ENCODE data around the gene PSME1.

Gene PSME1

DNA sequence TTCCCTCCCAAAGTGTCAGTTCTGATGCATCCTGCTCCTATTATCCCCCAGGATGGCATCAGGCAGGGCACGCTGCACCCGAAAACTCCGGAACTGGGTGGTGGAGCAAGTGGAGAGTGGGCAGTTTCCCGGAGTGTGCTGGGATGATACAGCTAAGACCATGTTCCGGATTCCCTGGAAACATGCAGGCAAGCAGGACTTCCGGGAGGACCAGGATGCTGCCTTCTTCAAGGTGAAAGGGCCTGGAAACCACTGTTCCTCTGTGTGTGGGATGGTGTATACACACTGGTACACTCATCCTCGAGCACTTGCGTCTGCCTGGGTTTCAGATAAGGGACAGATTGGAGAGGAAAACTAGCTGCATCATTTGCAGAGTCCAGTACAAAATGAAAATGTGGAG is 26.1 kb downstream of the PSME1 start:
- no peak overlapping the region for H3K27ac ChIP-seq

DNA sequence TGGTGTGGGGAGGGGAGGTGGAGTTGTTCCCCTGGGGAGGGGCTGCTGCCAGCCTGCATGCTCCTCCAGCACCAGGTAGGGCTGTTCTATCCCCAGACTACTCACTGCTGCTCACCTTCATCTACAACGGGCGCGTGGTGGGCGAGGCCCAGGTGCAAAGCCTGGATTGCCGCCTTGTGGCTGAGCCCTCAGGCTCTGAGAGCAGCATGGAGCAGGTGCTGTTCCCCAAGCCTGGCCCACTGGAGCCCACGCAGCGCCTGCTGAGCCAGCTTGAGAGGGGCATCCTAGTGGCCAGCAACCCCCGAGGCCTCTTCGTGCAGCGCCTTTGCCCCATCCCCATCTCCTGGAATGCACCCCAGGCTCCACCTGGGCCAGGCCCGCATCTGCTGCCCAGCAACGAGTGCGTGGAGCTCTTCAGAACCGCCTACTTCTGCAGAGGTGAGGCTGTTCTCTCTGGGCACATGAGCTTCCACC is 28.6 kb downstream of the PSME1 start:
- no peak for TF ChIP-seq FOXP2 (optimal IDR thresholded peaks at IDR 0.05; ENCODE audit: control extremely low read depth, extremely low read length, insufficient read depth)
- TF ChIP-seq EZH2 (IDR thresholded peaks at IDR 0.05) = no peak
- no peak for TF ChIP-seq POLR2AphosphoS5 (IDR thresholded peaks at IDR 0.05; ENCODE audit: borderline replicate concordance, low read depth, low read length)

More for the DNA sequence above, 26.1 kb downstream of the PSME1 start:
- peak overlapping the region; percentile 64 for H3K9ac ChIP-seq (ENCODE audit: insufficient read length)
- peak overlapping the region; percentile 78; the same call in 1 of the 2 replicates for H3K4me3 ChIP-seq
- peaks cover 25% of the 10 kb centered on the region for H3K36me3 ChIP-seq (ENCODE audit: insufficient read depth, low read length)
- no peak for DNase-seq (ENCODE audit: low read depth, low spot score)
- TF ChIP-seq EZH2 (IDR thresholded peaks at IDR 0.05) (no peak), POLR2AphosphoS5 (IDR thresholded peaks at IDR 0.05; ENCODE audit: borderline replicate concordance, low read depth, low read length) (no peak), FOXP2 (optimal IDR thresholded peaks at IDR 0.05; ENCODE audit: control extremely low read depth, extremely low read length, insufficient read depth) (no peak)
- H3K9me3 ChIP-seq (ENCODE audit: low read depth, low read length) = no peaks in the 10 kb centered on the region

DNA sequence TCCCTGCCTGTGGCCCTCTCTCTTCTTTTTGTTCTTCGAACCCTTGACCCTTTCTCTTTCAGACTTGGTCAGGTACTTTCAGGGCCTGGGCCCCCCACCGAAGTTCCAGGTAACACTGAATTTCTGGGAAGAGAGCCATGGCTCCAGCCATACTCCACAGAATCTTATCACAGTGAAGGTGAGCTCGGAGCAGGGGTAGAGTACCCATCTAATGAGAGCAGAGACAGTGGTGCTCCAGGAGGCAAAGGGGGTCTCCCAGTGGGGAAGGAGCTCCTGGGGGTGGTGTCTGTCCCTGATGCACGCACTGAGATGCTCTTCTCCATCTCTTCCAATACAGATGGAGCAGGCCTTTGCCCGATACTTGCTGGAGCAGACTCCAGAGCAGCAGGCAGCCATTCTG is 29.8 kb downstream of the PSME1 start:
- Histone ChIP-seq H3K9ac (ENCODE audit: insufficient read length) (no peak overlapping the region), H3K9me3 (ENCODE audit: low read depth, low read length) (no peaks in the 10 kb centered on the region), H3K27ac (no peak overlapping the region), H3K4me3 (no peak overlapping the region), H3K36me3 (ENCODE audit: insufficient read depth, low read length) (no peaks in the 10 kb centered on the region; the same call in 1 of the 2 replicates)
- no peak for DNase-seq (ENCODE audit: low read depth, low spot score)
- TF ChIP-seq EZH2 (IDR thresholded peaks at IDR 0.05) = no peak
- no peak for TF ChIP-seq FOXP2 (optimal IDR thresholded peaks at IDR 0.05; ENCODE audit: control extremely low read depth, extremely low read length, insufficient read depth)

More for the DNA sequence above, 28.6 kb downstream of the PSME1 start:
- Histone ChIP-seq H3K36me3 (ENCODE audit: insufficient read depth, low read length) (peaks cover 11% of the 10 kb centered on the region; the same call in 1 of the 2 replicates), H3K9ac (ENCODE audit: insufficient read length) (peak overlapping the region; percentile 45), H3K9me3 (ENCODE audit: low read depth, low read length) (no peaks in the 10 kb centered on the region), H3K4me3 (no peak overlapping the region), H3K27ac (no peak overlapping the region)
- no peak for DNase-seq (ENCODE audit: low read depth, low spot score)

DNA sequence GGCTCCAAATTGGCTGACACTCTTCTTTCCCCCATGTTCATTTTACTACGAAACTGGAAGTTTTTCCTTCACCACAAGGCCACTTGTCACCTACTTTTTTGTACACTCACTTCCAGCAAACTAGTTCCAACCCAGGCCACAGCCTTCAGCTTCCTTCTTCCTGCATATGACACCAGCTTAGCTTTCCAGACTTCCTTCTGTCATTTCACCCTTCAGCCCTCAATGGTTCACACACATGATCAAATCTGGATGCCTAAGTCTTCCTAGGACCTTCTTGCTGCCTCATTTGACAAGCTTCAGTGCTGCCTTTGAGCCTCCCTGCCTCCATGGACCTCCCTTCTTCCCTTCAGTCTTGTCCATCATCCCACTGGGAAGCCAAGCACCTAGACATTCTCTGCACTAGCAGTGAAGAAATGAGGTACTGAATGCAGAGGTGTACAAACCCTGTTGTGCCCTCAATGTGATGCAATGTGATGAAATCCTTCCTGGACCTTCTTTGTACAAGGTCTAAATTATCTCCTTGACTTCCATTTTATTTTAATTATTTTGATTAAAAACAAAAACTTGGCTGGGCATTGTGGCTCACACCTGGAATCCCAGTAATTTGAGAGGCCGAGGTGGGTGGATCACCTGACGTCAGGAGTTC is 31.6 kb downstream of the PSME1 start:
- DNase-seq (ENCODE audit: low read depth, low spot score) = no peak
- Histone ChIP-seq H3K36me3 (ENCODE audit: insufficient read depth, low read length) (no peaks in the 10 kb centered on the region; the same call in 1 of the 2 replicates), H3K9me3 (ENCODE audit: low read depth, low read length) (no peaks in the 10 kb centered on the region), H3K27ac (peak overlapping the region; percentile 31; the same call in 1 of the 2 replicates), H3K9ac (ENCODE audit: insufficient read length) (no peak overlapping the region), H3K4me3 (no peak overlapping the region)
- no peak for TF ChIP-seq EZH2 (IDR thresholded peaks at IDR 0.05)
- no peak for TF ChIP-seq FOXP2 (optimal IDR thresholded peaks at IDR 0.05; ENCODE audit: control extremely low read depth, extremely low read length, insufficient read depth)
- no peak for TF ChIP-seq POLR2AphosphoS5 (IDR thresholded peaks at IDR 0.05; ENCODE audit: borderline replicate concordance, low read depth, low read length)

DNA sequence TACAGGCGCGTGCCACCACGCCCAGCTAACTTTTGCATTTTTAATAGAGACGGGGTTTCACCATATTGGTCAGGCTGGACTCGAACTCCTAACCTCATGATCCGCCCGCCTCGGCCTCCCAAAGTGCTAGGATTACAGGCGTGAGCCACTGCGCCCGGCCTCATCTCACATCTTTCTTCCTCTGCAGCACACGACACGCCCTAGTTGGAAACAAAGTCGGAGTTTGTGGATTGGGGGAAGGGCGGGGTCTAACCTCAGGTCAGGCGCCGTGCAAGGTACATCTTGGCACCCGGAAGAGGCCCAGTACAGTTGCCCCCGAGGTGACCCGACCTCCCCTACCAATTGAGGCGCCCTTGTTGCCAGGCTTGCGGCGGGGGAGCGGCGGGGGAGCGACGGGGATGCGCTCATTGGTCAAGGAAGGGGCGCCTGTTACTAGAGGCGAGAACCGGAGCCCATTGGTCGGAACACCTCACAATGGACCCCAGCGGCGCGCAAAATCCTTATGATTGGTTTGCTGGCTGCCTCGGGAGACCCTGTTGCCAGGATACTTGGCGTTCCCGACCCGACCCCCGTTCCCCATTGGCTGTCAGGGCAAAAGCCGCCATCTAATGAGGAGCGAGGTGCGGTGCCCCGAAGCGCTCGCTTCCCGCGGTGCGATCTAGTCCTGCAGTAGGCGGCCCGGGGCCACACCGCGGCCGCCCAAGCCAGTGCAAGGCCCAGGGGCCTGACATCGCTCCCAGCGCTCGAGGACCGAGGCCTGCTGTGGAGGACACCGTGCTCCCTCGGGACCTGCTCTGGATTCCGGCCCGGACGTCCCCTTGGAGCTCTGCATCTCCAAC is 35.6 kb downstream of the PSME1 start, which contains the start of gene REC8:
TSS of gene REC8 (plus strand) at position 659 of the 839 bp plus-strand sequence. CDS start 473 bp downstream, outside the sequence.
- H3K27ac ChIP-seq = no peak within 1 kb of the TSS
- TF ChIP-seq EZH2 (IDR thresholded peaks at IDR 0.05) (no peak), POLR2AphosphoS5 (IDR thresholded peaks at IDR 0.05; ENCODE audit: borderline replicate concordance, low read depth, low read length) (no peak), FOXP2 (optimal IDR thresholded peaks at IDR 0.05; ENCODE audit: control extremely low read depth, extremely low read length, insufficient read depth) (no peak)
- H3K9me3 ChIP-seq (ENCODE audit: low read depth, low read length) = no peaks in the 10 kb centered on the region
- H3K36me3 ChIP-seq (ENCODE audit: insufficient read depth, low read length) = no peaks in the 10 kb centered on the region
- no peak within 1 kb of the TSS for H3K9ac ChIP-seq (ENCODE audit: insufficient read length)
- no peak for DNase-seq (ENCODE audit: low read depth, low spot score)
- no peak within 1 kb of the TSS for H3K4me3 ChIP-seq

DNA sequence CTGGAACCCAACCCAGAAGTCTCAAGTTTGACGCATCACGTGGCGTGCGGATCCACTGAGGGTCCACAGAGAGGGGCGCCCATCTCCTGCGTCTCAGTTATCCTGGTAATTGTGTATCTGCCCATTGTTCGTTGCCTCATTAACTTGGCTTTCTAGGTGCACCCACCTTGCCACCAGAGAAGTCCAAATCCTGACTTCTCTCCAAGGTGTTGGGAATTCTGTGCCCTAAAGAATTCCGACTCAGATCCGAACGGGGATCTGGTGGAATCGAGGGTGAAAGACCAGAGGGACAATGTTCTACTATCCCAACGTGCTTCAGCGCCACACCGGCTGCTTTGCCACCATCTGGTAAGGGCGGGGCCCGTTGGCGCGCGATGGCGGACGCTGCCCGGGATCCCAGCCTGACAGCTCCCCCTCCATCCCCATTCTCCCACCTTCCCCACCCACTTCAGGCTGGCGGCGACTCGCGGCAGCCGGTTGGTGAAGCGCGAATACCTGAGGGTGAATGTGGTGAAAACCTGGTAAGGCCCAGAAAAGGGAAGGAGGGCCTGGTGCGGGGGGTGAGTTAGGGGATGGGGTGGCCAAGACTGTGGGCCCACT is 36.4 kb downstream of the PSME1 start:
- TF ChIP-seq POLR2AphosphoS5 (IDR thresholded peaks at IDR 0.05; ENCODE audit: borderline replicate concordance, low read depth, low read length) (no peak), EZH2 (IDR thresholded peaks at IDR 0.05) (no peak), FOXP2 (optimal IDR thresholded peaks at IDR 0.05; ENCODE audit: control extremely low read depth, extremely low read length, insufficient read depth) (no peak)
- no peak overlapping the region for H3K9ac ChIP-seq (ENCODE audit: insufficient read length)
- no peaks in the 10 kb centered on the region for H3K36me3 ChIP-seq (ENCODE audit: insufficient read depth, low read length)
- H3K27ac ChIP-seq = no peak overlapping the region
- H3K4me3 ChIP-seq = no peak overlapping the region
- H3K9me3 ChIP-seq (ENCODE audit: low read depth, low read length) = no peaks in the 10 kb centered on the region
- no peak for DNase-seq (ENCODE audit: low read depth, low spot score)

DNA sequence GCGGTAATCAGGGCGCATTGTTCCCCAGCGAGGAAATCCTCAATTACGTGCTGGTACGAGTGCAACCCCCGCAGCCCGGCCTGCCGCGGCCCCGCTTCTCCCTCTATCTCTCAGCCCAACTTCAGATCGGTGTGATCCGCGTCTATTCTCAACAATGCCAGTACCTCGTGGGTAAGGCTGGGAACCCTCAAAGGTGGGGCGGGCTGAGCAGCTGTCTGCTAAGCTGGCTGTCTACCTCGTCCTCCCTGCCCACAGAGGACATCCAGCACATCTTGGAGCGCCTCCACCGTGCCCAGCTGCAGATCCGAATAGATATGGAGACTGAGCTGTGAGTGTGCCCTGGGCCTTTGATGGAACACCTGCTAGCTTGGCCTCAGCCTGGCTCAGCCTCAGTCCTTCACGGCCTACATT is 36.9 kb downstream of the PSME1 start:
- H3K27ac ChIP-seq = no peak overlapping the region
- DNase-seq (ENCODE audit: low read depth, low spot score) = no peak
- no peaks in the 10 kb centered on the region for H3K9me3 ChIP-seq (ENCODE audit: low read depth, low read length)
- H3K36me3 ChIP-seq (ENCODE audit: insufficient read depth, low read length) = no peaks in the 10 kb centered on the region
- H3K9ac ChIP-seq (ENCODE audit: insufficient read length) = no peak overlapping the region
- no peak for TF ChIP-seq POLR2AphosphoS5 (IDR thresholded peaks at IDR 0.05; ENCODE audit: borderline replicate concordance, low read depth, low read length)
- no peak overlapping the region for H3K4me3 ChIP-seq

DNA sequence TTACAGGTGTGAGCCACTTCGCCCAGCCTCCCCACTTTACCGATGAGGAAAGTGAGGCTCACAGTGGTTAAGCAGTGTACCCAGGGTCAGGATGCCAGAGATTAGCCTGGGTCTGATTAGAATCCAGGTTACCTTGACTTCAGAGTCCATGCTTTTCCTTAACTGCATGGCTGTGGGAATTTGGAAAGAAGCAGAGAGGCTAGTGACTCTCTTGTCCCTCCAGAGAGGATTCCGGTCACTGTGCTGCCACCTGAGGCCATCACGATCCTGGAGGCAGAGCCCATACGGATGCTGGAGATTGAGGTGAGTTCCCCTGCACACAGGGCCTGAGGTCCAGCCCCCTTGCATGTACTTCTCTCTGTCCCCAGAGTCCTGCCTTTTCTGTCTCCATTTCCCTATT is 40.6 kb downstream of the PSME1 start:
- no peak overlapping the region for H3K4me3 ChIP-seq
- no peak for DNase-seq (ENCODE audit: low read depth, low spot score)
- H3K27ac ChIP-seq = no peak overlapping the region
- peaks cover 23% of the 10 kb centered on the region; the same call in 1 of the 2 replicates for H3K36me3 ChIP-seq (ENCODE audit: insufficient read depth, low read length)
- TF ChIP-seq POLR2AphosphoS5 (IDR thresholded peaks at IDR 0.05; ENCODE audit: borderline replicate concordance, low read depth, low read length) (no peak), EZH2 (IDR thresholded peaks at IDR 0.05) (no peak), FOXP2 (optimal IDR thresholded peaks at IDR 0.05; ENCODE audit: control extremely low read depth, extremely low read length, insufficient read depth) (no peak)
- no peaks in the 10 kb centered on the region for H3K9me3 ChIP-seq (ENCODE audit: low read depth, low read length)
- H3K9ac ChIP-seq (ENCODE audit: insufficient read length) = no peak overlapping the region

Data from SK-N-MC (cell line).